Medulla oblongata (tissue), 1 donor: ENCODE data around the gene POLA1.

ENCODE experiments used
- DNase-seq: peaks from one replicate; pipeline ENCODE4 v3.0.0-alpha.2; 2015; ENCODE audit errors: extremely low spot score

Gene POLA1

DNA sequence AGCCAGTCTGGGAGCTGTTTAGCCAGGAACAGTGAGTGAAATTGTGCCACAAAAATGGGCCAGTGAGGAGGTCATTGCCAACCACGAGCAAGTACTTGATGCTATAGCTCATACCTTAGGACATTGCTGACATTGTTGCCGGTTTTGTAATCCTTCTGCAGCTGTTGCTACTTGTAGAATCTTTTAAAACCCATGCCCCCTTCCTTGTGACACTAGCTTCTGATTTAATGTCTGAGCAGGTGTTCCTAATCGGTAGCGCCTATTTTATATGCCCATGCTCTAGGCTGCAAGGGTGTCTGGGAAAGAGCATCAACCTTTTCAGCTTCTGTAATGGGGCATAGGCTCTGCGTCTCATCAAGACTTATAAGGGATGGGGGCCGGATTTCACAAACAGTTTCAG, 2.6 kb downstream of the POLA1 start:
- DNase-seq = no peak

DNA sequence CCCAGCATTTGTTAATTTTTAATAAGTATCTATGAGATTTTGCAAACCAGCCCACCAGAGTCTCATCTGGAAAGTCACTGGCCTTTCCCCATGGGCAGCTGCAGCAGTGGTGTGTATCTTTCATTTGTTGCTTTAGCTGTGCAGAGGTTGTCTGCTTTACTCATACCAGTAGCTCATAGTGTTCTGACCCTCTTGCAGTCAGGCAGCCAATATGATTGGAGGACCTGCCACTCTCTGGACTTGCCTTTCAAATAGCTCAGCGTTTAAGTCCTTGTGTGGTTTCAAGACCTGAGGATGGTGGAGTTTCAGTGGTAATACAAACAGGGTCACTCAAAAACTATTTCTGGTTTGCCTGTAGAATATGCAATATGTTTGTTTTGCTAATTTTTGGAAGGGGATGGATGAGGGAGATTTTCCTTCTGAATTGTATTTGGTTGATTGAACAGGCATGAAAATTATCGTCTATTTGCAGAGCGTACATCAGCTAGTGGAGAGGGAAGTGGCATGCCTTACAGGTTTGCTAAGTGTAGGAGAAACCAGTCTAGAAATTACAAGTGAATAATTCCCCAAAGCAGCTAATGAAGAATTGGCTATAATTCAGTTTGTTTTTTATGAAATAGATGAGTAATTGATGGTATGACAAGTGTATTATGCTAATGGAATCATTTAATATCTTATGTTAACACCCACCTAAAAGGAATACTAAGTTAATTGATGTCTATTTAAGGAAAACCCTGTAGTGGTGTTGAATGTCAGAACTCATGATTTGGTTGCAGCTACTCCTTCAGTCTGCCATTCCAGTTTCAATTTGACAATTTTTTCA, 8.9 kb downstream of the POLA1 start:
- no peak for DNase-seq

DNA sequence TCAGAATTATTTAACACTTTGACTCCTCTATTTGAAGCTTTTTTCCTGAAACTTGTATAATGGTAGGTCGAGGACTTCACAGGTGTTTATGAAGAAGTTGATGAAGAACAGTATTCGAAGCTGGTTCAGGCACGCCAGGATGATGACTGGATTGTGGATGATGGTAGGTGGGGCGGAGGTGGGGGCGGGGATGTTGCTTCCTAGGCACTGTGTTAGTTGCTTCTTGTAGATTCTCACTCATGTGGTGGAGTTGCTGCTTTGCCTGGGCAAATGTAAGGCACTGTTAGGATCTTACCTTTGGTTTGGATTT, 9.4 kb downstream of the POLA1 start:
- no peak for DNase-seq

DNA sequence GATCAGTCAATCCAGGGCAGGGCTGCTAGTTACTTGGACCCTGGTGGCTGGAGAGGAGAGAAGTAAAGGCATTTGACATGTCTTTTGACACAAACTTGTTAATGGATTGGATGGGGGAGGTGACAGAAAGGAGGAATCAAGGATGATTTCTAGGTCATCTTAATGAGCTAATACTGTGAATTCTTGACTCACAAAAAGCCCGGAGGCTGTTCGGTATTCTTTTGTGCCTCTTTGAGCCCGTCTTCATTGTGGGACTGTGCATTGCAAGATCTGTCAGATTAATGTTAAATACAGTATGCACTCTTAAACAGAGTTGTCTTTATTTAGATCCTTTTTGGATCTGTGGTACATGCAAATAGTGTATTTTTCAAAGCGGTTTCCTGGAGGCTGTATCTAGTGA, 25.1 kb downstream of the POLA1 start:
- no peak for DNase-seq

DNA sequence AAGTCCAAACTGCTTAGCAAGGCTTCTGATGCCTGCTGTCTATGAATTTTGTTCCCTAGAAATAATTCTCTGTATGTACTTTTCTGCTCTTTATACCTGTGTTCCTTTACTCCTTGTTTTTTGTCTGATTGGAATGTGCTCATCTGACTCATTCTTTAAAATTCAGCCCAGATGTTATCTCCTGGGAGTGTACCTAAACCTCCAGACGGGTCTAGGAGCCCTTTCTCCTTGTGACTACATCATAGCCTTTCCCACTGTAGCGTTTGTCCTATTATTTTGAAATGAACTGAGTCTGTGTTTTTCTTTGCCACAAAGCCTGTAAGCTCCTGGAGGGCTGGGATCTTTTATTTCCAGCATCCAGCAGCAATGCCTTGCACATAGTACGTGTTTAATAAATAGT, 26.3 kb downstream of the POLA1 start:
- DNase-seq = no peak

DNA sequence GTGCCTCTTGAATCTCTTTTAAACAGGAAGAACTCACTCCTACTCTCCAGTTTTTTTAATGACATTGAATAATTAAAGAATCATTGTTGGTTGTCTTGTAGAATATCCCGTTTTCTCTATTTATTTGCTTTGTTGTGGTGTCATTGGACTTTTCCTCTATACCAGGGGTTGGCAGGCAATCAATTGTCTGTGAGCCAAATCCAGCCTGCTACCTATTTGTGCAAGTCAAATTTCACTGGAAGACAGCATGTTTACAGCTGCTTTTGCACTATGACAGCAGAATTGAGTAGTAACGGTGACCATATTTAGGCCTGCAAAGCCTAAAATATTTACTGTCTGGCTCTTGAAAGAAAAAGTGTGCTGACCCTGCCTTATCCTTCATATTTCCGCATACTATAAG, 34.8 kb downstream of the POLA1 start:
- DNase-seq = no peak

DNA sequence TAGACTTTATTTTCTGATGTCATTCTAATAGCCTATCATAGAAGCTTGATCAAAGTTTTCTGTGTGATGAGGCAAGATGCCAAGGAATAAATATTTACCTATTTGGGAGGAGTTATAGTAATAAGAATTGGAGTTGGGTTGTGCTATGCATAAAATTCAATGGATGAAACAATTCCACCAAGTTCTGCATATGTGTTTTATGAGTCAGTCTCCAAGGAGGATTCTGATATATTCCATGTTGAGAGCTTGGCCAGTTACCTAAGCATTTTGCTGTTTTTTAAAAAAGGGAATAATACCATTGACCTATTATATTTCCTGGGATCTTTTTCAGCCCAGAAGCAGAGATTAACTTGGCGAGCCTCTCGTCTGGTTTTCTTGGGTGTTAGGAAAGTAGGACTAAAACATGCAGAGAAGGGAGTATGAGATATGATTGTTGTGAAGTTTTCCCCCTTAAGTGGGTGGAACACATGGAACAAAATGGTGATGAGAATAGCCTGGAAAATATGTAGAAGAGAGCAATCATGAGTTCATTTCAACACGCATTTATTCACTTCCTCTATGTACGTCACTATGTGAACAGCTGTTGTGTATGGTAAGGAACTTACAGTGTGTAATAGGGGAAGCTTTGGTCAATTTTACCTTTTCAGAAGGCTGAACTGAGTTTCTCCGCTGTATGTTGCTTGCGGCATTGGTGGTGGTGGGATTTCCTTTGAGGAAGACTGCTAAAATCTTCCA, 39.2 kb downstream of the POLA1 start:
- DNase-seq = no peak

DNA sequence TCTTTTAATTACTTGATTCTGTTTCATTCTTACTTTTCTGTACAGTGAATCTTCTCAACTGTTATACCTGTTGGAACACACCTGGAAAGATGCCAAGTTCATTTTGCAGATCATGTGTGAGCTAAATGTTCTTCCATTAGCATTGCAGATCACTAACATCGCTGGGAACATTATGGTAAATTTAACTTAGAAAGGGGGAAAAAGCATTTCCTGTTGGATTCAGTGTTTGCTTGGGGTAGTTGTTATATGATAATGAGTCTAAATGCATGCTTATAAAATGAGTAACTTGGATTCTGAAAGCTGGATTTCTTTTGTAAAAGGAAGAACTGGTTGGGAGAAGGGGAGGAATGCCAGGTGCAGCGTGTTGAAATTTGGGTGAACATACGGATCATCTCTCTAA, 47.6 kb downstream of the POLA1 start:
- DNase-seq = no peak

DNA sequence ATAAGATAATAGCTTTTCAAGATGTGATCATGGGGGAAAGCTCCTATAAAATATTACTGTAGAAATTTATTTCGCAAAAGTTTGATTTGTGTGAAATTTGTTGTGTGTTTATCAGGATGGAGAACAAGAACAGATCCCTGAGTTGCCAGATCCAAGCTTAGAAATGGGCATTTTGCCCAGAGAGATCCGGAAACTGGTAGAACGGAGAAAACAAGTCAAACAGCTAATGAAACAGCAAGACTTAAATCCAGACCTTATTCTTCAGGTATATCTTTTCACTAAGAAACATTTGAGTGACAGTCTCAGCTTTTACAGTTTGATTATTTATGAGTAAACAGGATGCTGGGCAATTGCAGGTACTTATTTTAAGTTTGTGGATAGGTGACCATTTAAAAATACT, 54.5 kb downstream of the POLA1 start:
- no peak for DNase-seq

DNA sequence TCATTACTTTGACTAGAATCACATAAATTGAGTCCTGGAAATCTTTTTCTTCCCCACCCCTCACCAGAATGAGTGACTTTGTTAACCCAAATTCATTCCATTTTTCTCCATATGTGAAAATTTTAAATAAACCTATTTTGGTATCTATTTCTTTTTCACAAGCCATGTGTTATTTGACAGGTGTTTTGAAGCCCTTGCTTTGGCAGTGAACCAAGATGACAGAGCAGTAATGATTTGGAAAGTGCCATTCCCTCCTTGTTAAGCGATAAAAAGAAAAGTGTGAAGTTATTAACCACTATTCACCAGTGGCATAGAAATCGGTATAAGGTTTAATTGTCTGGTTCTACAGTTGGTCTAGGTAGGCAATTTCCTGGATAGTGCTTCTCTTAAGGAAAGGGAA, 66.1 kb downstream of the POLA1 start:
- no peak for DNase-seq

DNA sequence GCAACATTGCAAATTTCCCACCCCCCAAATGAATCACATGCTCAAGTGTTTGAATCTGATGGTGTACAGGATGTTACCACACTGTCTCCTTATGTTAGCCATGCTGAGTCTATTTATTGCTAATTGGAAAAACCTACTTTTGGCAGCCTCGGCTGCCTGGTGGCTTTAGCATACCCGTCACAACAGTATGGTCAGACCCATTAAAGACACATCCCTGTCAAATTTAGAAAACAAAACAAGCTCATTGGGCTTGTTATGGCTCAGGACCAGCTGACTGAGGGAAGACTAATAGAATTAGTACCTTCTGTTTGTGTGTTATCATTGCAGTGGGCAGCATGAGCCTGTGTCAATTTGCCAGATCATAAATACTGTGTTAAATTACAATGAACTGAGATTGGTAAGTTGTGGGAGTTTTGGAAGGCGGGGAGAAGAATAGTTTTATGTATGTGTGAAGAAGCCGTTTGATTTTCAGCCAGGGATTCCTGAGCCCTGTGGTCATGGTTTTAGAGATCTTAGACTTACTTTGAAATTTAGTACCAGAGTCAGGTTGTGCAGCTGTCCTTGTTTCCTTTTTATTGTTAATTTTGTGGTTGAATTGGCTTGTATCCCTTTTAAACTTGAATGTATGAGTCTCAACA, 66.8 kb downstream of the POLA1 start:
- DNase-seq = no peak

DNA sequence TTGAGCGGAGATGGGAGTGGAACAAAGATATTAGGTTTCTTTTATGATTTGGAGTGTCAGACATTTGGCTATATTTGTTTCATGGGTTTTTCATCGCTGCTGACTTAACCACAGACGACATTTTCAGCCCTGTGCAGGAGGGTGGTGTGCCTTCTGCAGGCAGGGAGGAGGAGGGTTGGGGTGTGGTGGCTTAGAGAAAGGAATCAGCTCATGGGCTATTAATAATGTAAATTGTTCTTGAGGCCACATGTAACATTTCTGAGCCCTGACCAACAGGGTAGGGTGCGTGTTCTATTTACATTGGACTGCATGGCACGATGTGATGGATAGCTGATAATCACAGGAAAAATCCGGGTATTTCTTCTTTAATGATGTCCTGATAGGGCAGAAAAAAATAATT, 67.6 kb downstream of the POLA1 start:
- DNase-seq = no peak

DNA sequence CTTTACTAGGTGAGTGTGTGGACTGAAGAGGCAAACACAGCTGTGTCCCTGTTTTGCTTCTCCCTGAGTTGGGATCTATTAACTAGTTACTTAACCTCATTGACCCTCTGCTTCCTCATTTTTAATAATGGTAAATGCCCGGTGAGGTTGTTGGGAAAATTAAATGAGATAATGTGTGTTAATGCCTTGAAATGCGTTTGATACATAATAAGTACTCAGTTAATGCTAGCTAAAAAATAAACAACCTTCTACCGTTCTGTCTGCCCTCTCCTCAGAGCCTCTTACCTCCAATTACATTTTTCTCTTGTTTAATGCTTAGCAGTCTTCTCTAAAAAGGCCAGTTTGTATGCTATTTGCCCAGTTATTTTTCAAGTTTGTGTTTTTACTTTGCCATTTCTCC, 70.3 kb downstream of the POLA1 start:
- DNase-seq = no peak

DNA sequence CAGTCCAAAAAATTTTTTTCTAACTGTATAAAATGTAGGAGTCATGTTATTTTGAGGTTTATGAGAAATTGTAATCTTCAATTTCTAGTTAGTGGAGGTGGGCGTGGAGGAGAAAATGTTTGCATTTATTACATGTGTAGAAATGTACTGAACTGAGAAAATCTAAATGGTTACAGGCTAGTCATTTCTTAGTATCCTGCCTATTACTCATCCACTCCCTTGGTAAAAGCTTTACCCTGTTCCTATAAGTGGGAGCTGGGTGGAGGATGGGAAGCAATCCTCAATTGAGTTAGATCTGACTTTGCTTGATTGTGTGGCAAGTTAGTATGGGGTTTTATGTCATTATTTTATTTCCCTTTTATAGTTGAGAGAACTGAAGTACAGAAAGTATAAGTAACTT, 73.8 kb downstream of the POLA1 start:
- DNase-seq = no peak

DNA sequence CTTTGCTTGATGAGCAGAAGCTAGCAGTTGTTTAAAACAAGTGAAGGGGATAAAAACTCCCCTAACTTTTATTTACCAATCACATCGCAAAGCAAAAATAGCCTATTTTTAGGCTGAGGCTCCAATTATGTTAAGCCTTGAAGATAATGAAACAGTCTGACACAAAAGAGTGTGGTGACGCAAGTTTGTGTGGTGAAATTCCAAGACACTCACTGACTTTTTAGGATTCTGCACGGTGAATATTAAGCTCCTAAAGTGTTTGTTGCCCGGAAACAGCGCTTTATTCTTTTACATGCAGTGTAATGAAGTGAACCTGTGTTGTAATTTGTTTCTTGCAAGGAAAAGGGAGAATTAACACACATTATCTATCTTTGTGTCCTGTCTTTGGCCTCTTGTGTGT, 74.8 kb downstream of the POLA1 start:
- DNase-seq = peak; percentile 19

DNA sequence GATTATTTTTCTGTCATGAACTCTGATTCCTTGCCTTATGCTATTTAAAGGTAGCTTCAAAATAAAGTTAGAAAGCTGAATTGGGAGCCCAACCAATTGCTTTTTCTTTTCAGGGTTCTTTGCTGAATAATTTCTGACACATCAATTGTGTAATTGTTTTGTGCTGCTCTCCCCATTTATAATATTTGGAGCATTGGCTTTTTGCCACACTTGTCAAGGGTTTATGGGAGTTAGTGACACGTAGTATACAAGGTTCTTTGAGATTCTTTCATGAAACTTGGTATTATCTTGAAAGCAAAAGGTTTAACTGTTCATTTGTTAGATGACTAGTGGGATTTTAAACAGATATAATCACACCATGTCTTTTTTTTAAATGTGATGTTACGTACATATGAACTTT, 80.9 kb downstream of the POLA1 start:
- no peak for DNase-seq

DNA sequence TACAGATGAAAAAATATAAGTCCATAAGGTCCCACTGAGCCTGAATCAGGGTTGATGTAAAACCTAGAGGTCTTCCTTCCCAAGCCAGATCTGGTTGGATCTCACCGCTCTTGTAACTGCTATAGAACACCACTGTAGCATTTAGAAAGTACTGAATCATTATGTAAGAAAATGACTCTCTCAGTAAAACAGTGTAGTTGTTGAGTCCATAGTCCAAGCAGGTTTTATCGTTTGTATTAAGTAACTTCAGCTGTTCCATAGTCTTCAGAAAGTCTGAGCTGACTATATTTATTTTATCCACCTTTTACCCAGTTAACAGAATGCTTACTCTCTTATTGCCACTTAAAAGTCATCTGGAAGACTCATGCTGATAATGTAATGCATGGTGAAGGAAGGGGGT, 82.2 kb downstream of the POLA1 start:
- no peak for DNase-seq

DNA sequence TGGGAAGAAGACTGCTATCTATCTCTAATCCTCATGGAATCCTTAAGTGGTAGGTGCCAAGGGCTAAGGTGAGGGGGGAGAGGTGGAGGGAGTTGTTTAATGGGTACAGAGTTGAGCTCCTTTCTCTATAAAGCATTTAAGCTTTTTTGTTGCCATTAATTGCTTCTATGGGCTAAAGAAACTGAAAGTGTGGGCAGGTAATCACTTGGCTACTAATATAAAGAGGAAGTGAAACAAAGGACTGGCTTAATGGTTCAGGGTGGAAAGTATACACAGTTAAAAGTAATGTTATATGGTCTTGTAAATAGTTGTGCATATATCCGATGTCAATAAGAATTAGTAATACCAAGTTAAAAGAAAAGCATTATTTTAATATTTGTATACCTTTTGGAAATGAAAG, 83.9 kb downstream of the POLA1 start:
- no peak for DNase-seq

DNA sequence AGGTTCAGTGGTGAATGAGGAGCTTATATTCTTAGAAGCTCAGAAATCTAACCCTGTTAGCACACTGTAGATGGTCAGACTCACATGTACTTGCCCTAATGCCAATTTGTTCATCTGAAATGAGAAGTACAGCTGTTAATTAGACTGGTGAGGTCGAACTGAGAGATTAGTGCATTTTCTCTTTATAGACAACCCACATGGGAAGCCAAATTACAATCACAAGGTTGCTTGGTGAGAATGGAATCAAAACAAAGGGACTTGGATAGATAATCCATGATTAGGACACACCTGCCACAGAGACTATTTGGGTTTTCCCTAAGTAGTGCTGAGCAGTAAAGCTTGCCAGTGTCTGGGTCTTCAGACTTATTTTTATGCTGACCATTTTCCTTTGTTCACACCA, 88.3 kb downstream of the POLA1 start:
- DNase-seq = no peak

DNA sequence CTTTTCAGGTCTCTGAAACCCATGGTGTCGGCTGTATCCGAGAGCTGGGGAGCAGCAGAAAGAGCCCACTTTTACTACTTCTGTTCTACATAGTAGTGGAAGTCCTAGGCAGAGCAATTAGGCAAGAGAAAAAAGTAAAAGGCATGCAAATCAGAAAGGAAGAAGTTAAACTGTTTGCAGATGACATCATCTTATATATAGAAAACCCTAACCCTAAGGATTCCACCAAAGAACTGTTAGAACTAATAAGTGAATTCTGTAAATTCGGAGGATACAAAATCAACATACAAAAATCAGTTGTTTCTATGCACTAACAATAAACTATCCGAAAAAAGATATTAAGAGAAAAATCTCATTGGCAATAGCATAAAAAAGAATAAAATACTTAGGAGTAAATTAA, 95.3 kb downstream of the POLA1 start:
- no peak for DNase-seq

DNA sequence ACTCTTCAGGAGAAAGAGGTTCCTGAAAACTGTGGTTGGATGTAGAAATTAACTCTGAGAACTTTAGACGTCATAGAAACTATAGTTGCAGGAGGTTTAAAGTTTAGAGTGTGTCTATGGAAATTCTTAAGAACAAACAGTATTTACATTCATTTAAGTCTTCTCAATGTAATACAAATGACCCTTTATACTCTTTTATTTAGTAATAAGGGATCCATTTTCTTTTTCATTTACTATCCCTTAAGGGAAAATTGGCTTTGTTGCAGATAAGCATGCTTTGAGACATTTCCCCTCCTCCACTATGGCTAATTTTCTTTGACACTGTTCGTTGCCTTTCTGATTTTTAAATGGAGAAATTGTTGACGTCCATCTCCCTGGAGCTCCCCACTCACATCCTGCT, 96.4 kb downstream of the POLA1 start:
- DNase-seq = no peak

DNA sequence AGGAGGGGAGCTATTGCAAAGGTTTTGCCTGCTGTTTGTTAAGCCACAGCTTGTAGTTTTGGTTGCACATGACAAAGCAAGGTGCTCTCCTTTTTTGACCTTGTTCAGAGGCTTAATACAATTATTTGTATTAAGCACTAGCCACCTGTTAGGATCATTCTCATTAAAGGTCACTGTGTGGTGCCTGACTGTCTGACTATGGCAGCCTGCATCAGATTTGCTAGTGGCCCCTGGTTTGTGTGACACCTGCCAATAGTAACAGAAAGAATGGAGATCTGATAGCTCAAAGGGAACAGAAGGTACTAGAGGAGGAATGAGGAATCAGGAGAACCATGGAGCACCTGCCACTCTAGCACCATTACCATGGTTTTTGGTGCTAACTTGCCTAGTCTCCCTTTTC, 102.5 kb downstream of the POLA1 start:
- no peak for DNase-seq

DNA sequence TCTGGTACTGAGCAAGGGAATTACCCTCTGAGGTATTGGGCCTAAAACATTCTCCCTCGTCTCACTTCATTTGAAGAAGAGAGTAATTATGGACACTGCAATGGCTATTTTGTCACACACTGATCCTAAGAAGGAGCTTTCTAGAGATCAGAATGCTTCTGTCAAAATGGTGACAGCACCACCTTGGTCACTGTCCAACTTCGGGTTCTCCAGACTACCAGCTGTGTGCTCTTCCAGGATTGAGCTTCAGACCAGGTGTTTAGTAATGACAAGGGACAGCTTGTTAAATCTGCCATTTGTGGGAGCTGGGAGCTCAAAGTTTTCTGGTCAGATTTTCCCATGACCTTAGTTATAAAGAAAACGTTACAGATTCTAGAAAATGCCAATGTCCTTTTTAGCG, 105.4 kb downstream of the POLA1 start:
- no peak for DNase-seq
